RWPE2 (cell line): Measurements from ENCODE around the gene NDUFS8.

Source experiments
- ATAC-seq: fragments of 200-7000 bp; cut with Tn5 transposase; 3 replicates; pipeline ENCODE4 v1.9.1; 2021; ENCODE audit warnings: low read depth
- DNase-seq: peaks from one replicate; pipeline ENCODE4 v3.0.0-alpha.2; 2020; ENCODE audit warnings: low spot score
- H3K27ac ChIP-seq: fragments of 450-650 bp; 2 replicates; pipeline ENCODE4 v1.5.1; 2017; ENCODE audit warnings: mild to moderate bottlenecking; ENCODE audit not compliant: poor library complexity, severe bottlenecking
- H3K27me3 ChIP-seq: fragments of 250-450 bp; sonication (Bioruptor Pico); 2 replicates; pipeline ENCODE4 v1.5.1; 2021; ENCODE audit warnings: mild to moderate bottlenecking, moderate library complexity; ENCODE audit not compliant: insufficient read depth, poor library complexity, severe bottlenecking
- H3K36me3 ChIP-seq: fragments of 250-450 bp; sonication (Bioruptor Pico); 2 replicates; pipeline ENCODE4 v1.5.1; 2020; ENCODE audit warnings: low read depth, mild to moderate bottlenecking, moderate library complexity
- H3K4me1 ChIP-seq: fragments of 250-450 bp; sonication (Bioruptor Pico); 2 replicates; pipeline ENCODE4 v1.5.1; 2021; ENCODE audit warnings: mild to moderate bottlenecking, moderate library complexity; ENCODE audit not compliant: insufficient read depth, poor library complexity, severe bottlenecking
- H3K4me3 ChIP-seq: fragments of 250-450 bp; sonication (Bioruptor Pico); 2 replicates; pipeline ENCODE4 v1.5.1; 2021; ENCODE audit warnings: mild to moderate bottlenecking, moderate library complexity; ENCODE audit not compliant: severe bottlenecking
- H3K9me3 ChIP-seq: fragments of 250-450 bp; sonication (Bioruptor Pico); 2 replicates; pipeline ENCODE4 v1.5.1; 2021; ENCODE audit warnings: mild to moderate bottlenecking, moderate library complexity; ENCODE audit not compliant: severe bottlenecking
- TF ChIP-seq, protein P1 (sequence below): fragments of 450-650 bp; IDR thresholded peaks from one replicate; pipeline ENCODE4 v1.5.1; 2017; ENCODE audit warnings: mild to moderate bottlenecking, moderate library complexity; ENCODE audit not compliant: poor library complexity, severe bottlenecking

NDUFS8 gene

DNA sequence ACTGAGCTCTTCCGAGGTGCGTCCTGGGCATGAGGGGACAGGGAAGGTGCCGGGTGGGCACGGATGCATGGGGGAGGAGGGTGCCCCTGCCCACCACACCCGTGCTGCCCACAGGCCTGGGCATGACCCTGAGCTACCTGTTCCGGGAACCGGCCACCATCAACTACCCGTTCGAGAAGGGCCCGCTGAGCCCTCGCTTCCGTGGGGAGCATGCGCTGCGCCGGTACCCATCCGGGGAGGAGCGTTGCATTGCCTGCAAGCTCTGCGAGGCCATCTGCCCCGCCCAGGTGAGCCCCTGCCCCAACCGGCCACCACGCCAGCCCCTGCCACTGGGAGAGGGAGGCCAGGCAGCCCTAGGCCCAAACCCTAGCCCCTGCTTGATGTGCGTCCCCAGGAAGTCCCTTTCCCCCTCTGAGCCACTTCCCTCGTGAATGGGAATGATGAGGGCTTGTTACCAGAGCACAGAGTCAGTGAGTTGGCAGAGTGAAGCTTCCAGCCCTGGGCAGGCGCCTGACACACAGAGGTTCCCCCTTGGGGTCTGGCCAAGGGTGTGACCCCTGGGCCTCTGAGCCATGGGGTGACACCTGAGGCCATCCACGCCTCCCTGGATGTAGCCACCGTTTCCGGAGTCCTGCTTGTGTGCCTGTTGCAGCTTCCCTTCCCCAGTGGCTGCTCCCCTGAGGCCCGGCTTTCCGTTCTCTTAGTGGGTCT lies 2.7 kb downstream of the NDUFS8 start:
- peaks cover 24% of the 10 kb centered on the region for H3K36me3 ChIP-seq
- H3K27ac ChIP-seq, result no peak overlapping the region
- no peak overlapping the region for H3K4me3 ChIP-seq
- no peaks in the 10 kb centered on the region for H3K27me3 ChIP-seq
- ATAC-seq (no peak), DNase-seq (no peak)
- TF ChIP-seq, protein P1, sequence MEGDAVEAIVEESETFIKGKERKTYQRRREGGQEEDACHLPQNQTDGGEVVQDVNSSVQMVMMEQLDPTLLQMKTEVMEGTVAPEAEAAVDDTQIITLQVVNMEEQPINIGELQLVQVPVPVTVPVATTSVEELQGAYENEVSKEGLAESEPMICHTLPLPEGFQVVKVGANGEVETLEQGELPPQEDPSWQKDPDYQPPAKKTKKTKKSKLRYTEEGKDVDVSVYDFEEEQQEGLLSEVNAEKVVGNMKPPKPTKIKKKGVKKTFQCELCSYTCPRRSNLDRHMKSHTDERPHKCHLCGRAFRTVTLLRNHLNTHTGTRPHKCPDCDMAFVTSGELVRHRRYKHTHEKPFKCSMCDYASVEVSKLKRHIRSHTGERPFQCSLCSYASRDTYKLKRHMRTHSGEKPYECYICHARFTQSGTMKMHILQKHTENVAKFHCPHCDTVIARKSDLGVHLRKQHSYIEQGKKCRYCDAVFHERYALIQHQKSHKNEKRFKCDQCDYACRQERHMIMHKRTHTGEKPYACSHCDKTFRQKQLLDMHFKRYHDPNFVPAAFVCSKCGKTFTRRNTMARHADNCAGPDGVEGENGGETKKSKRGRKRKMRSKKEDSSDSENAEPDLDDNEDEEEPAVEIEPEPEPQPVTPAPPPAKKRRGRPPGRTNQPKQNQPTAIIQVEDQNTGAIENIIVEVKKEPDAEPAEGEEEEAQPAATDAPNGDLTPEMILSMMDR, result no peak
- peaks cover 20% of the 10 kb centered on the region for H3K4me1 ChIP-seq
- no peaks in the 10 kb centered on the region for H3K9me3 ChIP-seq

DNA sequence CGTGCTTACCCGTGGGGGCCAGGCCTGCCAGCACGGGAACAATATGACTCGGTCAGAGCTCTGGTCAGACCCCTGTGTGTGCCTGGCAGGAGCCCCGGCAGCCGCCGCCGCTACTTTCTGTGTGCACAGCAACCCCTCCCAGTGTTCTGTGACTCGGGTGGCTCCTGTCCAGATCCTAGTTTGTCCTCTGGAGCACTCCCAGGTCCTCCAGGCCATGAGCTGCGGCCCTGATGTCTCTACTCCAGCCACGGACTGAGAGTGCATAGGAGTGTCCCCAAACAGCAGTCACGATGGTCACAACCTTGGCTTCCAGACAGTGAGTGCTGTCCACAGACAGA lies 3.2 kb downstream of the NDUFS8 start:
- Histone ChIP-seq H3K36me3 (peaks cover 24% of the 10 kb centered on the region), H3K4me1 (peaks cover 15% of the 10 kb centered on the region), H3K4me3 (no peak overlapping the region), H3K27ac (no peak overlapping the region), H3K27me3 (no peaks in the 10 kb centered on the region), H3K9me3 (no peaks in the 10 kb centered on the region)
- DNase-seq (no peak), ATAC-seq (no peak)
- TF ChIP-seq, protein P1, result no peak

DNA sequence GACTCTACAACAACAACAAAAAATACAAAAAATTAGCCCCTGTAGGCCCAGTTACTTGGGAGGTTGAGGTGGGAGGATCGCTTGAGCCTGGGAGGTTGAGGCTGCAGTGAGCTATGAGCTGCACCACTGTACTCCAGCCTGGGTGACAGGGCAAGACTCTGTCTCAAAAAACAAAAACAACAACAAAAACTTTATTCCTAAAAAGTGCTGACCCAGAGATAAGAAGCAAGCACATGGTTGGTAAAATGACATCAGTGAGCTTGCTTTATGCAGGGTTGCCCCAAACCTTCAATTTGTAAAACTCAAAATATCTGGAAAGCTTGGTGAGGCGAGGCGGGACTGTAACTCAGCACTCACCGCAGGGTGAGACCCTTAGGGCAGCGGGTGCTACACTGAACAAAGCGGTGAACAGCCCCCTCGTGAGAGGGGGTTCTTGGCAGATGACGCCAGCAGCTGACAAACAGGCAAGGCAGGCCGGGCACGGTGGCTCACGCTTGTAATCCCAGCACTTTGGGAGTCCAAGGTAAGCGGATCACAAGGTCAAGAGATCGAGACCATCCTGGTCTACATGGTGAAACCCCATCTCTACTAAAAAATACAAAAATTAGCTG lies 4.9 kb downstream of the NDUFS8 start:
- Histone ChIP-seq H3K27ac (no peak overlapping the region), H3K9me3 (no peaks in the 10 kb centered on the region), H3K27me3 (no peaks in the 10 kb centered on the region), H3K4me3 (no peak overlapping the region), H3K36me3 (peaks cover 24% of the 10 kb centered on the region), H3K4me1 (peaks cover 8% of the 10 kb centered on the region)
- DNase-seq, result no peak
- TF ChIP-seq, protein P1, result no peak
- no peak for ATAC-seq

DNA sequence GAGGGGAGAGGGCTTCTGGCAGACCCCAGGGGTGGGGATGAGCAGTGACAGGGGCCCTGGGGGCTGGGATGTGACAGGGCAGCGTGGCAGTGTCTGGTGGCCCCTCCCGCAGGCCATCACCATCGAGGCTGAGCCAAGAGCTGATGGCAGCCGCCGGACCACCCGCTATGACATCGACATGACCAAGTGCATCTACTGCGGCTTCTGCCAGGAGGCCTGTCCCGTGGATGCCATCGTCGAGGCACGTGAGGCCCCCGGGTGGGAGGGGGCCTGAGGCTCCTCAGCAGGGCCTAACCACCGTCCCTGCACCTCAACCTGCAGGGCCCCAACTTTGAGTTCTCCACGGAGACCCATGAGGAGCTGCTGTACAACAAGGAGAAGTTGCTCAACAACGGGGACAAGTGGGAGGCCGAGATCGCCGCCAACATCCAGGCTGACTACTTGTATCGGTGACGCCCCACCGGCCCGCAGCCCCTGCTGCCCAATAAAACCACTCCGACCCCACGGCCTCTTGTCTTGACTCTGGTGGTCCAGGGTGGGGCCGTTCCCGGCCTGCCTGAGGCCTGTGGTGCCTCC lies 5.7 kb downstream of the NDUFS8 start:
- no peak for DNase-seq
- peaks cover 8% of the 10 kb centered on the region for H3K4me1 ChIP-seq
- H3K36me3 ChIP-seq, result peaks cover 24% of the 10 kb centered on the region
- ATAC-seq, result no peak
- TF ChIP-seq, protein P1, result no peak
- no peak overlapping the region for H3K27ac ChIP-seq
- H3K27me3 ChIP-seq, result no peaks in the 10 kb centered on the region
- no peak overlapping the region for H3K4me3 ChIP-seq
- H3K9me3 ChIP-seq, result no peaks in the 10 kb centered on the region
